ENCODE data around the gene FOXR1.

GRCh38 chr11:118997627-118998387, 26.2 kb downstream of the FOXR1 start, which contains the start of gene CENATAC:
- peak in 2 of 5 experiments; percentile 37 to 60 for TF ChIP-seq CTCF (IDR thresholded peaks at IDR 0.05)
- TF ChIP-seq POLR2A (IDR thresholded peaks at IDR 0.05): peak; percentile 32 to 93
- peak; percentile 94 for TF ChIP-seq EP300 (IDR thresholded peaks at IDR 0.05)
